GM12873 (cell line): ENCODE results near the gene PRDM16.

Source experiments
- TF ChIP-seq, protein P1 (sequence below): IDR thresholded peaks from 2 replicates; pipeline ENCODE4 v1.5.1; 2012; ENCODE audit warnings: low read depth, mild to moderate bottlenecking, moderate library complexity, low read length, control low read depth; ENCODE audit not compliant: insufficient read depth; ENCODE audit errors: missing control alignments

PRDM16 gene

GRCh38 chr1:3139871-3140361 lies 70.9 kb downstream of the PRDM16 start:
- TF ChIP-seq, protein P1, sequence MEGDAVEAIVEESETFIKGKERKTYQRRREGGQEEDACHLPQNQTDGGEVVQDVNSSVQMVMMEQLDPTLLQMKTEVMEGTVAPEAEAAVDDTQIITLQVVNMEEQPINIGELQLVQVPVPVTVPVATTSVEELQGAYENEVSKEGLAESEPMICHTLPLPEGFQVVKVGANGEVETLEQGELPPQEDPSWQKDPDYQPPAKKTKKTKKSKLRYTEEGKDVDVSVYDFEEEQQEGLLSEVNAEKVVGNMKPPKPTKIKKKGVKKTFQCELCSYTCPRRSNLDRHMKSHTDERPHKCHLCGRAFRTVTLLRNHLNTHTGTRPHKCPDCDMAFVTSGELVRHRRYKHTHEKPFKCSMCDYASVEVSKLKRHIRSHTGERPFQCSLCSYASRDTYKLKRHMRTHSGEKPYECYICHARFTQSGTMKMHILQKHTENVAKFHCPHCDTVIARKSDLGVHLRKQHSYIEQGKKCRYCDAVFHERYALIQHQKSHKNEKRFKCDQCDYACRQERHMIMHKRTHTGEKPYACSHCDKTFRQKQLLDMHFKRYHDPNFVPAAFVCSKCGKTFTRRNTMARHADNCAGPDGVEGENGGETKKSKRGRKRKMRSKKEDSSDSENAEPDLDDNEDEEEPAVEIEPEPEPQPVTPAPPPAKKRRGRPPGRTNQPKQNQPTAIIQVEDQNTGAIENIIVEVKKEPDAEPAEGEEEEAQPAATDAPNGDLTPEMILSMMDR: no peak

DNA sequence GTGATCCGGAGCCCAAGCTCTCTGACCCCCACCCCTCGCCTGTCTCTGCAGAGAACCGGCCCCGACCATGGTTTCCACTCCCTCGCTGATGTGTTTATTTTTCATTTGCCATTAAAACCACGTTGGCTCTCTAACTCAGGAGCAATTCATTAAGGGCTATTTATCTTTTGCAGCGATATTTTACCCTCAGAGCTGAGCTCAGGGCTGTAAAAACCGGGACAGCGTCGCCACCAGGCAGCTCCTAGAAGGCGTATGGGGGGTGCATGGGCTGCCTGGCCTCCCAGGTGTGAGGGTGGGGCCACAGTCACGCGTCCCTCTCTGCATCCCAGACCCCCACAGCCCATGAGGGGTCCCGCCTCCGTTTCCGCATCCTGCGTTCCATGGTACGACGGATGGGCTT lies 71.4 kb downstream of the PRDM16 start:
- TF ChIP-seq, protein P1: no peak

GRCh38 chr1:3141129-3141528 lies 72.1 kb downstream of the PRDM16 start:
- TF ChIP-seq, protein P1: no peak

DNA sequence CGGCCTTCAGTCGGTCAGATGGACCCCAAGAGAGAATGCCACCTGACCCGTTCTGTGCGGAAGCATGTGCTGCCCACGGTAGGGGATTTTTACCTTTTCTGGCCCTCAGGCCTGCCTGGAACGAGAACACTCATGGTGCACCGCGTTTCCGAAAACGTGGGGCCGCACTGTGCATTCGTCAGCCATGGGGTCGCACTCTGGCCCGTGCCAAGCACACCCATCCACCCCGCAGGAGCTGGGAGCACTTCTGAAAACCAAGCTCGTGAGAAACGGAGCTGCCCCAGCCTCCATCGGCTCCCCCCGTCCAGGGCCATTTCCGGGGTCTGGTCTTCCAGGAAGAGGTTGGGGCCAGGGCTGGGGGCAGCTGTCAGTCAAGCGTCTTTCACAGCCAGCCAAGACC lies 72.8 kb downstream of the PRDM16 start:
- TF ChIP-seq, protein P1: no peak

GRCh38 chr1:3142236-3142635 lies 73.2 kb downstream of the PRDM16 start:
- TF ChIP-seq, protein P1: no peak

DNA sequence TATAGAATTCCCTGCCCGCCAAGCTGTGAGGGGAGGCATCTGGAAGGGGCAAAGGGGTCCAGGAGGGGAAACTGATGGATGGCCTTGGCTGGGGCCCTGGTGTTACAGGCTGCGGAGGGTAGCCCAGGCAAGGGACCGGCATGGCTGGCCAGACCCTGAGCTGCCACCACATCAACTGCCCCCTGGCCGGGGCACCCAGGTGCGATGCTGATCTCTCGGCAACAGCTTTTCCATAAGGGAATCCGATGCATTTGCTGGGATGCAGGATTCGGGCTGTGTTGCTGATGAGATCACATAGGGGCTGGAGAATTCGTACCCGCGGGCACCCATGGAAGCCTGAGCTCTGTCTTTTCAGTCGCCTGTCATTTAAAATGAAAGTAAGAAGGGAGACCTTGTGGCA lies 73.7 kb downstream of the PRDM16 start:
- TF ChIP-seq, protein P1: no peak

- TF ChIP-seq, protein P1: no peak
Measured at GRCh38 chr1:3145532-3146325, 76.7 kb downstream of the PRDM16 start.
